Left ventricle myocardium inferior (tissue), 1 donor: ENCODE results near the gene GPR137. TPM values are rescaled to one million over a fixed set of nuclear protein-coding genes. Genes with fewer than 3 reads are reported as not detected.
"Not testable (repeated sequence)": the region's sequence is repeated elsewhere in the genome, so short reads cannot be mapped to it uniquely, and the experiment has no call there.

Experiments used
- DNase-seq: peaks from one replicate; pipeline ENCODE4 v3.0.0-alpha.2; 2020
- H3K27ac ChIP-seq: fragments of 200-600 bp; replicated peaks from 2 replicates; pipeline ENCODE4 v1.8.0; 2021
- H3K27me3 ChIP-seq: fragments of 200-600 bp; 2 replicates; pipeline ENCODE4 v1.8.0; 2021; ENCODE audit warnings: low read depth
- H3K36me3 ChIP-seq: fragments of 200-600 bp; 2 replicates; pipeline ENCODE4 v1.8.0; 2021
- H3K4me1 ChIP-seq: fragments of 200-600 bp; 2 replicates; pipeline ENCODE4 v1.8.0; 2021
- H3K4me3 ChIP-seq: fragments of 200-600 bp; 2 replicates; pipeline ENCODE4 v1.8.0; 2021; ENCODE audit warnings: mild to moderate bottlenecking, moderate library complexity
- H3K9me3 ChIP-seq: fragments of 200-600 bp; replicated peaks from 2 replicates; pipeline ENCODE4 v1.8.0; 2021
- intact Hi-C: fragments of 100-400 bp; cut with micrococcal nuclease; formaldehyde crosslinking; loops from one replicate; pipeline ENCODE4 v1.11.0; 2022
- total RNA-seq: library from RNA; stranded (reverse); fragmentation: NEBNext Ultra II Directional; extraction: Animal tissue kit (Norgen Biotek cat#: 25700); gene quantifications from one replicate; pipeline ENCODE4 v1.2.1, GENCODE V29; 2021
- TF ChIP-seq, protein P1 (sequence below): fragments of 200-600 bp; IDR thresholded peaks from 2 replicates; pipeline ENCODE4 v1.8.0; 2021; ENCODE audit warnings: antibody characterized with exemption, mild to moderate bottlenecking, borderline replicate concordance
- donor health status: DM: no; HTN: yes; CAD: no; lungs with severe emphysema.

The GPR137 gene
- total RNA-seq, 1 donor from 2014 or later = 28.4 TPM

DNA sequence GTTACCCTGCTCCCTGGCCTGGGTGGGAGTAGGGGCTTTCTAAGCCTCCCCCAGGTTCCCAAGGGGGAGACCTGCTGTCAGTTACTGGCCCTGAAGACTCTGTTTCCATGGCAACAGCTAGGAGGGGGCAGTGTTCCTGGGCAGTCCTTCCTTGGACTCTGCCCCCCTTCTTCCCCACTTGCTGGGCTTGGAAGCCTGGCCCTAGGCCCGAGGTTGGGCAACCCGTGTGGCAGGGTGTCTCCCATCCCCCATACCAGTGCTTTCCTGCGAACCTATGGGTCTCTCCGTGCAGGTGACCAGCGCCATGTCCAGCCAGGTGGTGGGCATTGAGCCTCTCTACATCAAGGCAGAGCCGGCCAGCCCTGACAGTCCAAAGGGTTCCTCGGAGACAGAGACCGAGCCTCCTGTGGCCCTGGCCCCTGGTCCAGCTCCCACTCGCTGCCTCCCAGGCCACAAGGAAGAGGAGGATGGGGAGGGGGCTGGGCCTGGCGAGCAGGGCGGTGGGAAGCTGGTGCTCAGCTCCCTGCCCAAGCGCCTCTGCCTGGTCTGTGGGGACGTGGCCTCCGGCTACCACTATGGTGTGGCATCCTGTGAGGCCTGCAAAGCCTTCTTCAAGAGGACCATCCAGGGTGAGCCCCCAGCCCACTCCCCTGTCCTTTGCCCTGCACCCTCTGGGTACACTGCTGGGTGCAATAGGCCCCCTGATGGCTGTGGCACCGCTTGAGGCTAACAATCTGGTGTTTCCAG lies 21.4 kb downstream of the GPR137 start:
- Histone ChIP-seq H3K36me3 (peaks cover 15% of the 10 kb centered on the region), H3K4me3 (peak overlapping the region; percentile 77), H3K27me3 (no peaks in the 10 kb centered on the region), H3K9me3 (no peaks in the 10 kb centered on the region), H3K4me1 (peaks cover 42% of the 10 kb centered on the region), H3K27ac (peak overlapping the region; percentile 99)
- no peak for DNase-seq
- intact Hi-C loops = no loop called here
- TF ChIP-seq, protein P1, sequence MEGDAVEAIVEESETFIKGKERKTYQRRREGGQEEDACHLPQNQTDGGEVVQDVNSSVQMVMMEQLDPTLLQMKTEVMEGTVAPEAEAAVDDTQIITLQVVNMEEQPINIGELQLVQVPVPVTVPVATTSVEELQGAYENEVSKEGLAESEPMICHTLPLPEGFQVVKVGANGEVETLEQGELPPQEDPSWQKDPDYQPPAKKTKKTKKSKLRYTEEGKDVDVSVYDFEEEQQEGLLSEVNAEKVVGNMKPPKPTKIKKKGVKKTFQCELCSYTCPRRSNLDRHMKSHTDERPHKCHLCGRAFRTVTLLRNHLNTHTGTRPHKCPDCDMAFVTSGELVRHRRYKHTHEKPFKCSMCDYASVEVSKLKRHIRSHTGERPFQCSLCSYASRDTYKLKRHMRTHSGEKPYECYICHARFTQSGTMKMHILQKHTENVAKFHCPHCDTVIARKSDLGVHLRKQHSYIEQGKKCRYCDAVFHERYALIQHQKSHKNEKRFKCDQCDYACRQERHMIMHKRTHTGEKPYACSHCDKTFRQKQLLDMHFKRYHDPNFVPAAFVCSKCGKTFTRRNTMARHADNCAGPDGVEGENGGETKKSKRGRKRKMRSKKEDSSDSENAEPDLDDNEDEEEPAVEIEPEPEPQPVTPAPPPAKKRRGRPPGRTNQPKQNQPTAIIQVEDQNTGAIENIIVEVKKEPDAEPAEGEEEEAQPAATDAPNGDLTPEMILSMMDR = no peak

DNA sequence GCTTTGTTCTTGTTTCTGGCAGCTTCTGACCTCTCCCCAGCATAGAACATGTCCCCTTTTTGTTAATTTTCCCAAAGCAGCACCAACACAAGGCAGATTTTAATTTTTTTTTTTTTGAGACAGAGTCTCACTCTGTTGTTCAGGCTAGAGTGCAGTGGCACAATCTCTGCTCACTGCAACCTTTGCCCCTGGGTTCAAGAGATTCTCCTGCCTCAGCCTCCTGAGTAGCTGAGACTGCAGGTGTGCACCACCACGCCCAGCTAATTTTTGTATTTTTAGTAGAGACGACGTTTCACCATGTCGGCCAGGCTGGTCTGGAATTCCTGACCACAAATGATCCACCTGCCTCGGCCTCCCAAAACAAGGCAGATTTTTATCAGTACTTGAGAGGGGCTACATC lies 22.1 kb downstream of the GPR137 start:
- intact Hi-C loops, DNase-seq, H3K27me3 ChIP-seq, H3K9me3 ChIP-seq: not testable (repeated sequence)
- Histone ChIP-seq H3K4me3 (peak overlapping the region; percentile 77), H3K4me1 (peaks cover 50% of the 10 kb centered on the region), H3K27ac (peak overlapping the region; percentile 99), H3K36me3 (peaks cover 15% of the 10 kb centered on the region)

DNA sequence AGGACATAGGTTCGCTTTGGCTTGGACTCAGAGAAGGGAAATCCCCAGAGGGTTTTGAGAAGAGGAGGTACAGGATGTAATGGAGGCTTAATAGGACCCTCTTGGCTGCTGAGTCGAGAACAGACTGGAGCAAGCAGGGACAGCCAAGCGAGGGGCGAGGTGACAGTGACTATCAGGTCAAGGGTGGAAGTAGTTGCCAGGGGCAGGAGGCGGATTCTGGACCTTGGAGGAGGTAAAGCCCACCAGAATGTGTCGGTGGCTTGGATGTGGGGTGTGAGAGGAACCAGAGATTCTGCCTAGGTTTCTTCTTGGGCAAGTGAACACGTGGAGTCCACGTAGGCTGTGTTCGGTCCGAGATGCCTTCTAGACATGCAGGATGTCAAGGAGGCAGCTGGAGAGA lies 27.3 kb downstream of the GPR137 start:
- peaks cover 63% of the 10 kb centered on the region for H3K4me1 ChIP-seq
- no peak for DNase-seq

DNA sequence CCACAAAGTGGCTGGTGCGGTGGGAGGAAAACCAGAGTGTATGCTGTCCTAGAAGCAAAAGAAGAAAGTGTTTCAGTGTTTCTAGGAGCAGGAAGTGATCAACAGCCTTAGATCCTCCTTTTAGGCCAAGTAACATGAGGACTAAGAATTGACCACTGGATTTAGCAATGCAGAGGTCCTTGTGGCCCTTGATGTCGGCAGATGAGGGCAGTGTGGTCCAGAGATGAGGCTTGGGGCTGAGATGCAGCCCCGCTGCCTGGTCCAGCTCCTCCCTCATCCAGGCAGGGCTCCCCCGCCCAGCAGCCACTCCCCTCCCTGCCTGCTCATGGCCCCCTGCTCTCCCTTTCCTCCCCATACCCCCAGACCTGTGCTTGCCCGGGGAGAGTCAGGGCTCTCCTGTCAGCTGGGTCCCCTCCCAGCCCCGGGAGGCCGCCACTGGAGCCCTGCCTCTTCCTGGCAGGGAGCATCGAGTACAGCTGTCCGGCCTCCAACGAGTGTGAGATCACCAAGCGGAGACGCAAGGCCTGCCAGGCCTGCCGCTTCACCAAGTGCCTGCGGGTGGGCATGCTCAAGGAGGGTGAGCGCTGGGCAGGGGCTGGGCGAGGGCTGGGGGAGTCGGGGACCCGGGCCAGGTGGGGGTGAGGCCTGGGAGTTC lies 28.0 kb downstream of the GPR137 start:
- Histone ChIP-seq H3K27me3 (no peaks in the 10 kb centered on the region), H3K4me3 (peak overlapping the region; percentile 44), H3K27ac (peak overlapping the region; percentile 64), H3K36me3 (peaks cover 31% of the 10 kb centered on the region), H3K4me1 (peaks cover 68% of the 10 kb centered on the region), H3K9me3 (no peaks in the 10 kb centered on the region)
- DNase-seq = peak; percentile 69
- intact Hi-C loops = no loop called here
- TF ChIP-seq, protein P1 = no peak

More for the DNA sequence above, 27.3 kb downstream of the GPR137 start:
- intact Hi-C loops = no loop called here
- Histone ChIP-seq H3K9me3 (no peaks in the 10 kb centered on the region), H3K27ac (peak overlapping the region; percentile 64), H3K27me3 (no peaks in the 10 kb centered on the region), H3K36me3 (peaks cover 31% of the 10 kb centered on the region), H3K4me3 (no peak overlapping the region)
- TF ChIP-seq, protein P1 = no peak

DNA sequence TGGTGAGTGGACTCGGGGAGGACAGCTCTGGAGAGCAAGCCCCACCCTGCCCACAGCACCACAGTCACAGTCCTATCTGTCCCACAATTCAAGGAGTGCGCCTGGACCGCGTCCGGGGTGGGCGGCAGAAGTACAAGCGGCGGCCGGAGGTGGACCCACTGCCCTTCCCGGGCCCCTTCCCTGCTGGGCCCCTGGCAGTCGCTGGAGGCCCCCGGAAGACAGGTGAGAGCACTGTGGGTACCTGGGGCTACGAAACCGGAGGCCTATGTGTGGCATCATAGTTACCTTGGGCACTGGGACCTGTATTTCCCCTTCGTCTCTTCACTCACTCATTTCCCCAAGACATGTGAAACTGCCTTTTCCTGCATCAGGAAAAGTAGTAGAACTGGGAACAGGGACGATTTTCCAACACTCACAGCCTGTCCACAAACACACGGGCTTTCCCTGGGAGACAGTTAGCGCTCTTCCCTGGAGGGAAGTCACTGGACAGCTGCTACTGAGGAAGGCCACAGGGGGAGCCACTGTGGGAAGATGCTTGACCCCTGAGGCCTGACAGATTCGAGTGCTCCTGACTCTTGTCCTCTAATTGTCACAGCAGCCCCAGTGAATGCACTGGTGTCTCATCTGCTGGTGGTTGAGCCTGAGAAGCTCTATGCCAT lies 28.6 kb downstream of the GPR137 start:
- intact Hi-C loops = no loop called here
- Histone ChIP-seq H3K27ac (peak overlapping the region; percentile 64), H3K36me3 (peaks cover 29% of the 10 kb centered on the region), H3K4me1 (peaks cover 75% of the 10 kb centered on the region), H3K27me3 (no peaks in the 10 kb centered on the region), H3K4me3 (peak overlapping the region; percentile 44), H3K9me3 (no peaks in the 10 kb centered on the region)
- TF ChIP-seq, protein P1 = no peak
- DNase-seq = no peak
